PC-3 (cell line): ENCODE data around the gene OR1J2. TPM values are rescaled to one million over a fixed set of nuclear protein-coding genes. Genes with fewer than 3 reads are reported as not detected.

ENCODE experiments used
- ATAC-seq: fragments of 200-7000 bp; cut with Tn5 transposase; 2 replicates; pipeline ENCODE4 v1.9.1; 2020; ENCODE audit warnings: mild to moderate bottlenecking, moderate library complexity
- BruUV-seq: library from RNA; stranded (reverse); fragments of 400-500 nt; replicated peaks from 2 replicates; lab custom pipeline; 2021; lab: Mats Ljungman, UMichigan
- CTCF ChIA-PET: fragments of 300-600 bp; sonication (Branson Sonifier 250); formaldehyde crosslinking; loops from one replicate; lab custom pipeline; 2022; ENCODE audit warnings: antibody characterized with exemption; lab: Charles Lee
- POLR2A ChIA-PET: fragments of 300-600 bp; sonication (Branson Sonifier 250); formaldehyde crosslinking; loops from one replicate; lab custom pipeline; 2022; ENCODE audit warnings: antibody characterized with exemption; ENCODE audit not compliant: unreplicated experiment; lab: Charles Lee
- DNase-seq: peaks from one replicate; pipeline ENCODE4 v3.0.0-alpha.2; 2015
- H2AFZ ChIP-seq: fragments of 300-600 bp; sonication (generic); 2 replicates; pipeline ENCODE4 v1.6.0; 2016; ENCODE audit warnings: antibody characterized with exemption, low read length
- H3F3A ChIP-seq: fragments of 300-600 bp; sonication (generic); one replicate; pipeline ENCODE4 v1.6.0; 2017; ENCODE audit warnings: antibody characterized with exemption, low read length, control low read depth, mild to moderate bottlenecking; ENCODE audit not compliant: unreplicated experiment
- H3K27ac ChIP-seq: fragments of 300-600 bp; sonication (generic); 2 replicates; pipeline ENCODE4 v1.5.1; 2016; ENCODE audit warnings: mild to moderate bottlenecking, low read length
- H3K27me3 ChIP-seq: fragments of 300-600 bp; sonication (generic); 2 replicates; pipeline ENCODE4 v1.6.1; 2016; ENCODE audit warnings: low read length, mixed read lengths
- H3K36me3 ChIP-seq: fragments of 300-600 bp; sonication (generic); 2 replicates; pipeline ENCODE4 v1.6.1; 2016; ENCODE audit warnings: low read depth, mixed run types, low read length, mixed read lengths
- H3K4me1 ChIP-seq: fragments of 300-600 bp; sonication (generic); 2 replicates; pipeline ENCODE4 v1.5.1; 2016; ENCODE audit warnings: low read length; ENCODE audit not compliant: insufficient read depth
- H3K4me2 ChIP-seq: fragments of 300-600 bp; sonication (generic); 2 replicates; pipeline ENCODE4 v1.6.0; 2016; ENCODE audit warnings: low read length
- H3K4me3 ChIP-seq: fragments of 300-600 bp; sonication (generic); 2 replicates; pipeline ENCODE4 v1.5.1; 2016; ENCODE audit warnings: mild to moderate bottlenecking, low read length, mixed read lengths
- H3K79me2 ChIP-seq: fragments of 300-600 bp; sonication (generic); 2 replicates; pipeline ENCODE4 v1.6.1; 2017; ENCODE audit warnings: low read length, mixed read lengths
- H3K9ac ChIP-seq: fragments of 300-600 bp; sonication (generic); 2 replicates; pipeline ENCODE4 v1.6.0; 2016; ENCODE audit warnings: mild to moderate bottlenecking, low read length
- H3K9me2 ChIP-seq: fragments of 300-600 bp; sonication (generic); replicated peaks from 2 replicates; pipeline ENCODE4 v1.6.1; 2016; ENCODE audit warnings: mixed run types, low read length, mixed read lengths
- H3K9me3 ChIP-seq: fragments of 300-600 bp; sonication (generic); 2 replicates; pipeline ENCODE4 v1.6.1; 2016; ENCODE audit warnings: low read length, mixed read lengths
- H4K20me1 ChIP-seq: fragments of 300-600 bp; sonication (generic); 2 replicates; pipeline ENCODE4 v1.6.1; 2016; ENCODE audit warnings: low read length, mixed read lengths
- EZH2 ChIP-seq: fragments of 300-600 bp; sonication (generic); IDR thresholded peaks from one replicate; pipeline ENCODE4 v1.6.1; 2017; ENCODE audit warnings: antibody characterized with exemption, mild to moderate bottlenecking, low read length; ENCODE audit not compliant: unreplicated experiment
- EZH2phosphoT487 ChIP-seq: fragments of 300-600 bp; sonication (generic); IDR thresholded peaks from 2 replicates; pipeline ENCODE4 v1.6.1; 2018; ENCODE audit warnings: mild to moderate bottlenecking, antibody characterized with exemption, low read length, borderline replicate concordance
- intact Hi-C: fragments of 100-400 bp; cut with micrococcal nuclease; formaldehyde crosslinking; loops from 2 replicates; pipeline ENCODE4 v1.9.0; 2023
- total RNA-seq: library from RNA; depleted of rRNA; stranded (reverse); fragments of >200 nt; gene quantifications from 2 replicates; pipeline ENCODE4 v1.2.3, GENCODE V29; 2014
- TF ChIP-seq, protein P1 (sequence below): fragments of 300-600 bp; sonication (generic); conservative IDR thresholded peaks from 2 replicates; pipeline ENCODE4 v1.5.1; 2017; ENCODE audit warnings: antibody characterized with exemption, low read depth, mild to moderate bottlenecking, low read length

OR1J2 gene
- total RNA-seq, 1 experiment from 2014 or later, result not detected

DNA sequence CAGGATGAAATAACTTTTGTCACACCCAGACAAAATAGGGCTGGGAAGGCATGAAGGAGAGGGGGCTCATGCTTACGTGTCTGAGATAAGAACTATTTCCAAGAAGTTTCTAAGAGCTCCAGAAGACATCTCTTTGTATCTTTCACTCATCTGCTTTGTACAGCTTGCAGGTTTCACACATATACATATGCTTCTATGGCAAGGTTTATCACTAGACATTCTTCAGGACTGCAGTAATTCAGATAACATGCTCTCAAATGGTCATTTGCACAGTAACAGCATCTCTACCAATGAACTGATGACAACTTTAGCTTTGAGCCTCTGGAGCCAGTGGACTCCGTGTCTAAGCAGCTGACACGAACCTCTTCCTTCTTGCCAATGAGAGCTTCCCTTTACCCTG lies 36.0 kb upstream of the OR1J2 start:
- Histone ChIP-seq H3K27ac (no peak overlapping the region), H3K36me3 (no peaks in the 10 kb centered on the region), H3K9me3 (no peaks in the 10 kb centered on the region), H3K79me2 (no peaks in the 10 kb centered on the region), H3K4me3 (no peak overlapping the region), H3F3A (no peaks in the 10 kb centered on the region), H4K20me1 (no peaks in the 10 kb centered on the region), H2AFZ (no peak overlapping the region), H3K27me3 (0 out of 2 replicates have a peak, but pooled peaks cover 4% of the 10 kb centered on the region), H3K9me2 (no peaks in the 10 kb centered on the region), H3K4me2 (no peak overlapping the region), H3K4me1 (no peaks in the 10 kb centered on the region), H3K9ac (no peak overlapping the region)
- BruUV-seq, result no TSS peak
- TF ChIP-seq EZH2phosphoT487 (no peak), EZH2 (no peak)
- TF ChIP-seq, protein P1, sequence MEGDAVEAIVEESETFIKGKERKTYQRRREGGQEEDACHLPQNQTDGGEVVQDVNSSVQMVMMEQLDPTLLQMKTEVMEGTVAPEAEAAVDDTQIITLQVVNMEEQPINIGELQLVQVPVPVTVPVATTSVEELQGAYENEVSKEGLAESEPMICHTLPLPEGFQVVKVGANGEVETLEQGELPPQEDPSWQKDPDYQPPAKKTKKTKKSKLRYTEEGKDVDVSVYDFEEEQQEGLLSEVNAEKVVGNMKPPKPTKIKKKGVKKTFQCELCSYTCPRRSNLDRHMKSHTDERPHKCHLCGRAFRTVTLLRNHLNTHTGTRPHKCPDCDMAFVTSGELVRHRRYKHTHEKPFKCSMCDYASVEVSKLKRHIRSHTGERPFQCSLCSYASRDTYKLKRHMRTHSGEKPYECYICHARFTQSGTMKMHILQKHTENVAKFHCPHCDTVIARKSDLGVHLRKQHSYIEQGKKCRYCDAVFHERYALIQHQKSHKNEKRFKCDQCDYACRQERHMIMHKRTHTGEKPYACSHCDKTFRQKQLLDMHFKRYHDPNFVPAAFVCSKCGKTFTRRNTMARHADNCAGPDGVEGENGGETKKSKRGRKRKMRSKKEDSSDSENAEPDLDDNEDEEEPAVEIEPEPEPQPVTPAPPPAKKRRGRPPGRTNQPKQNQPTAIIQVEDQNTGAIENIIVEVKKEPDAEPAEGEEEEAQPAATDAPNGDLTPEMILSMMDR, result no peak
- DNase-seq, result no peak
- CTCF ChIA-PET, result no interaction called here
- ATAC-seq, result no peak
- intact Hi-C loops, result no loop called here
- POLR2A ChIA-PET, result no interaction called here

DNA sequence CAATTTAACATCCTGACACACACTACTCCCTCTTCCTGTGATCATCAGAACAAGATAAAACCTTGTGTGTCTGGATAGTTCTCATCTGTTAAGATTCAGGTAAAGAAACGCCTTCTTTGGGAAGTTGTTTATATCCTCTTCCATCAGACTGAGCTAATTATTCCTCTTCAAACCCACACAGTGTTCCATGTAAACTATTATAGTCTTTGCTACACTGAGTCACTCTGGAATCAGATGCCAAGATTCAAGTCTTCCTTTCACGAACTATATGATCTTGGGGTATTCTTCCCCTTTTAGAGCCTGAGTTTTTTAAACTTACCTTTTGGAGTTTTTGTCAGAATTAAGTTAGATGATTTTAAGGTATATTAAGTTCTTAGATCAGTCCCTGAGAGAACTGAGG lies 34.9 kb upstream of the OR1J2 start:
- no peaks in the 10 kb centered on the region for H3K9me2 ChIP-seq
- no peak overlapping the region for H3K4me3 ChIP-seq
- no peak overlapping the region for H2AFZ ChIP-seq
- CTCF ChIA-PET, result no interaction called here
- DNase-seq (no peak), ATAC-seq (no peak)
- POLR2A ChIA-PET, result no interaction called here
- no peaks in the 10 kb centered on the region for H3K79me2 ChIP-seq
- no peaks in the 10 kb centered on the region for H3K36me3 ChIP-seq
- H4K20me1 ChIP-seq, result no peaks in the 10 kb centered on the region
- H3K4me2 ChIP-seq, result no peak overlapping the region
- no peaks in the 10 kb centered on the region for H3K9me3 ChIP-seq
- no peak overlapping the region for H3K9ac ChIP-seq
- intact Hi-C loops, result no loop called here
- H3F3A ChIP-seq, result no peaks in the 10 kb centered on the region
- H3K4me1 ChIP-seq, result no peaks in the 10 kb centered on the region
- no TSS peak for BruUV-seq
- TF ChIP-seq, protein P1, result no peak
- TF ChIP-seq EZH2 (no peak), EZH2phosphoT487 (no peak)
- H3K27ac ChIP-seq, result no peak overlapping the region
- peaks cover 9% of the 10 kb centered on the region; the same call in 1 of the 2 replicates for H3K27me3 ChIP-seq

DNA sequence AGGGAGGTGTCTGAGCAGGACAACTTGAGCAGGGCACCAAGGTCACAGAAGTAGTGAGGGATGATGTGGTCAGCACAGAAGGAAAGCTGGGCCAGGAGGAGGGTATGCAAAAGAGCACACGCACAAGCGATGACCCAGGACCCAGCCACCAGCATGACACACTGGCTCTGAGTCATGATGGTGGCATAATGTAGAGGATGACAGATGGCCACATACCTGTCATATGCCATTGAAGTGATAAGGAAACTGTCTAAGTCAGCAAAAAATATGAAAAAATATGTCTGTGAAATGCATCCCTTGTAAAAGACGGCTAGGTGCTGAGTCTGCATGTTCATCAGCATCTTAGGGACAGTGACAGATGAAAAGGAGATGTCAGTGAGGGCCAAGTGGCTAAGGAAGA lies 33.3 kb upstream of the OR1J2 start:
- TF ChIP-seq EZH2phosphoT487, result no peak
- no peak for TF ChIP-seq EZH2
- Histone ChIP-seq H3K27me3 (peaks cover 9% of the 10 kb centered on the region; the same call in 1 of the 2 replicates), H2AFZ (no peak overlapping the region), H3K79me2 (no peaks in the 10 kb centered on the region), H3K27ac (no peak overlapping the region), H3K4me2 (no peak overlapping the region), H3K36me3 (no peaks in the 10 kb centered on the region), H3K9me2 (no peaks in the 10 kb centered on the region), H3K9me3 (no peaks in the 10 kb centered on the region), H4K20me1 (no peaks in the 10 kb centered on the region), H3K4me1 (no peaks in the 10 kb centered on the region), H3F3A (no peaks in the 10 kb centered on the region), H3K9ac (no peak overlapping the region), H3K4me3 (no peak overlapping the region)
- ChIA-PET POLR2A (no interaction called here), CTCF (no interaction called here)
- intact Hi-C loops, result no loop called here
- ATAC-seq, result no peak
- BruUV-seq, result no TSS peak
- no peak for DNase-seq
